Vagina (tissue), 2 donors: ENCODE data around the gene UMPS. TPM values are rescaled to one million over a fixed set of nuclear protein-coding genes. Genes with fewer than 3 reads are reported as not detected.

Experiments used
- DNase-seq, 2 donors: peaks; one replicate each; pipeline ENCODE4 v3.0.0-alpha.2; 2017; ENCODE audit errors: extremely low spot score in 2 of 2
- H3K27ac ChIP-seq: fragments of 200-600 bp; sonication (generic); one replicate; pipeline ENCODE4 v1.5.1; 2019
- H3K27me3 ChIP-seq: fragments of 200-600 bp; sonication (generic); one replicate; pipeline ENCODE4 v1.5.1; 2019
- H3K36me3 ChIP-seq, 2 donors: fragments of 200-600 bp; sonication (generic); one replicate each; pipeline ENCODE4 v1.5.1; 2017 to 2019
- H3K4me1 ChIP-seq: fragments of 200-600 bp; sonication (generic); one replicate; pipeline ENCODE4 v1.5.1; 2019
- H3K4me3 ChIP-seq, 2 donors: fragments of 200-600 bp; sonication (generic); 1 replicate in 1 of 2; 2 replicates in 1 of 2; pipeline ENCODE4 v1.5.1; 2016 to 2019
- H3K9me3 ChIP-seq: fragments of 200-600 bp; sonication (generic); one replicate; pipeline ENCODE4 v1.5.1; 2019
- CTCF ChIP-seq, 3 experiments: fragments of 450-650 bp in 2 of 3; fragments of 200-600 bp in 1 of 3; sonication (generic) in 1 of 3; IDR thresholded peaks; one replicate each; pipeline ENCODE4 v1.5.1; 2017 to 2019; ENCODE audit warnings: antibody characterized with exemption in 3 of 3, mild to moderate bottlenecking in 2 of 3, moderate library complexity in 2 of 3
- POLR2A ChIP-seq, 2 donors: fragments of 450-650 bp; IDR thresholded peaks; one replicate each; pipeline ENCODE4 v1.6.1; 2017; ENCODE audit warnings: antibody characterized with exemption in 2 of 2, mild to moderate bottlenecking in 2 of 2, moderate library complexity in 2 of 2
- POLR2AphosphoS5 ChIP-seq, 2 donors: sonication (generic); formaldehyde crosslinking; IDR thresholded peaks; one replicate each; pipeline ENCODE4 v1.9.0; 2017; ENCODE audit warnings: antibody characterized with exemption in 2 of 2, mild to moderate bottlenecking in 2 of 2, low read depth in 1 of 2; ENCODE audit not compliant: insufficient read depth in 1 of 2
- intact Hi-C: fragments of 100-400 bp; cut with DNase I; formaldehyde crosslinking; loops from one replicate; pipeline ENCODE4 v1.15.1; 2023
- total RNA-seq: library from RNA; depleted of rRNA; stranded (reverse); fragments of >200 nt; gene quantifications from one replicate; pipeline ENCODE4 v1.2.3, GENCODE V29; 2016

UMPS gene
- total RNA-seq, 1 donor from 2014 or later = 13.3 TPM

DNA sequence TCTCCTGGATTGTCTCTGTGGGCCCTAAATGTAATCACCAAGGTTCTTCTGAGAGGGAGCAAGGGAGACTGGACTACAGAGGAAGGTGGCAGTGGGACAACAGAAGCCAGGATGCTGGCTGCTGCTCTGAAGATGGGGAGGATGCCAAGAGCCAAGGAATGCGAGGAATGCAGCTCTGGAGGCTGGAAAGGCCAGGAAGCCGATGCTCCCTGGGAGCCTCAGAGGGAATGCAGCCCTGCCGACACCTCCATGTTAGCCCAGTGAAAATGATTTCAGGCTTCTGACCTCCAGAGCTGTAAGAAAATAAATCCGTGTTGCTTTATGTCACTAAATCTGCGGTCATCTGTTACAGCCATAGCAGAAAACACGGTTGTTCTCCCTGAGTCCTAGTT lies 44.1 kb downstream of the UMPS start:
- H3K4me3 ChIP-seq = no peak overlapping the region
- H3K9me3 ChIP-seq = no peaks in the 10 kb centered on the region
- H3K4me1 ChIP-seq = peaks cover 69% of the 10 kb centered on the region
- H3K27me3 ChIP-seq = no peaks in the 10 kb centered on the region
- intact Hi-C loops = loop anchor here (5.0 kb wide), 1 partner anchor 123 kb away; no protein-coding TSS in a partner anchor
- TF ChIP-seq POLR2A (IDR thresholded peaks at IDR 0.05) = no peak
- TF ChIP-seq POLR2AphosphoS5 (IDR thresholded peaks at IDR 0.05; ENCODE audit: insufficient read depth in 1 of 2, low read depth in 1 of 2) = peak in 1 of 2 donors; percentile 13
- peak overlapping the region; percentile 23 for H3K27ac ChIP-seq
- no peak for DNase-seq
- H3K36me3 ChIP-seq = peaks cover 0 to 8% of the 10 kb centered on the region in 2 donors

DNA sequence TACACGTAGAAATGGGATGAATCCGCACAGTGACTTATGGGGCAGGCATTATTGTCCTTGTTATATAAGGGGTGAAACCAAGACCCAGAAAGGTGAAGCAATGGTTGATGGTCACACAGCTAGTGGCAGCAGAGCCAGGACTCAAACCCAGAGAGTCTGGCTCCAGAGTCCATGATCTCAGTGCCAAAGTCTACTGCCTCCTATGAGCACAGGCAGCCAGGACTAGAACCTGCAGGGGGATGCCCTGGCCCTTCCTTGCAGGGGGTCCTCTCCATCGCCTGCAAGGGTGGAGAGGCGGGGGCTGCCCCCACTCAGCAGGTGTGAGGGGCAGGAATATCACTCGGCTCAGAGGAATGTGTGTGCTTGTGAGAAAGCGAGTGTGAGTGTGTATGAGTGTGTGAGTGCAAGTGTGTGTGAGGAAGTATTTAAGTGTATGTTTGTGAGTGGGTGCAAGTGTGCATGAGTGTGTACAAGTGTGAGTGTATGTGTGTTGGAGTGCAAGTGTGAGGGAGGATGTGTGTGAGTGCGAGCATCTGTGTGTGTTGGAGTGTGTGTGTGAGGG lies 44.7 kb downstream of the UMPS start:
- intact Hi-C loops = loop anchor here (5.0 kb wide), 1 partner anchor 122 kb away; no protein-coding TSS in a partner anchor

GRCh38 chr3:124775877-124776276 lies 45.6 kb downstream of the UMPS start:
- Histone ChIP-seq H3K27ac (no peak overlapping the region), H3K27me3 (no peaks in the 10 kb centered on the region), H3K4me3 (no peak overlapping the region), H3K36me3 (no peaks in the 10 kb centered on the region), H3K9me3 (no peaks in the 10 kb centered on the region), H3K4me1 (peaks cover 70% of the 10 kb centered on the region)
- TF ChIP-seq CTCF (IDR thresholded peaks at IDR 0.05) = no peak
- no peak for TF ChIP-seq POLR2A (IDR thresholded peaks at IDR 0.05)
- TF ChIP-seq POLR2AphosphoS5 (IDR thresholded peaks at IDR 0.05; ENCODE audit: insufficient read depth in 1 of 2, low read depth in 1 of 2) = no peak
- no peak for DNase-seq
- intact Hi-C loops = no loop called here

More for the DNA sequence above, 44.7 kb downstream of the UMPS start:
- peak overlapping the region; percentile 23 for H3K27ac ChIP-seq
- H3K4me1 ChIP-seq = peaks cover 70% of the 10 kb centered on the region
- TF ChIP-seq POLR2AphosphoS5 (IDR thresholded peaks at IDR 0.05; ENCODE audit: insufficient read depth in 1 of 2, low read depth in 1 of 2) (no peak), CTCF (IDR thresholded peaks at IDR 0.05) (no peak), POLR2A (IDR thresholded peaks at IDR 0.05) (no peak)
- no peaks in the 10 kb centered on the region for H3K27me3 ChIP-seq
- no peak for DNase-seq
- H3K9me3 ChIP-seq = no peaks in the 10 kb centered on the region
- no peak overlapping the region for H3K4me3 ChIP-seq
- peaks cover 0 to 2% of the 10 kb centered on the region in 2 donors for H3K36me3 ChIP-seq

DNA sequence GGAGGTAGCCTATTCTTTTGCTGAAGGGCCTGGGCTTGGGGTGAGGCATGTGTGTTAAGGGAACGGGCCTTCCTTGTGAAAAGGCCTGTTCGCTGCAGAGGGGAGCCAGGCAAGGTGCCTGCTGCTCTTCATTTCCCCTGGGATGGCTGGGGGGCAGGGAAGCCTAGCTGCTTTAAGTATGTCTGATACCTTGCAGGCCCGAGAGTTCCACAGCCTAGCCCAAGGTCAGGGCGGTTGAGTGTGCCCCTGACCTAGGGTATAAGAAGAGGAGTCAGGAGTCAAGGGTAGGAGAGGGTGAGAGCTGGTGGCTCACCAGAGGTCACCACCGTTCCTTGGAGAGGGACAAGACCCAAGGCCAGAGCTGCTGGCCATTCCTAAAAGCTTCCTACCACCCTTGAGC lies 46.6 kb downstream of the UMPS start:
- TF ChIP-seq CTCF (IDR thresholded peaks at IDR 0.05) = no peak
- no peak for TF ChIP-seq POLR2A (IDR thresholded peaks at IDR 0.05)
- TF ChIP-seq POLR2AphosphoS5 (IDR thresholded peaks at IDR 0.05; ENCODE audit: insufficient read depth in 1 of 2, low read depth in 1 of 2) = no peak
- H3K9me3 ChIP-seq = no peaks in the 10 kb centered on the region
- intact Hi-C loops = no loop called here
- no peaks in the 10 kb centered on the region for H3K27me3 ChIP-seq
- H3K36me3 ChIP-seq = no peaks in the 10 kb centered on the region
- no peak overlapping the region for H3K27ac ChIP-seq
- H3K4me3 ChIP-seq = no peak overlapping the region
- DNase-seq = no peak
- H3K4me1 ChIP-seq = peaks cover 70% of the 10 kb centered on the region

DNA sequence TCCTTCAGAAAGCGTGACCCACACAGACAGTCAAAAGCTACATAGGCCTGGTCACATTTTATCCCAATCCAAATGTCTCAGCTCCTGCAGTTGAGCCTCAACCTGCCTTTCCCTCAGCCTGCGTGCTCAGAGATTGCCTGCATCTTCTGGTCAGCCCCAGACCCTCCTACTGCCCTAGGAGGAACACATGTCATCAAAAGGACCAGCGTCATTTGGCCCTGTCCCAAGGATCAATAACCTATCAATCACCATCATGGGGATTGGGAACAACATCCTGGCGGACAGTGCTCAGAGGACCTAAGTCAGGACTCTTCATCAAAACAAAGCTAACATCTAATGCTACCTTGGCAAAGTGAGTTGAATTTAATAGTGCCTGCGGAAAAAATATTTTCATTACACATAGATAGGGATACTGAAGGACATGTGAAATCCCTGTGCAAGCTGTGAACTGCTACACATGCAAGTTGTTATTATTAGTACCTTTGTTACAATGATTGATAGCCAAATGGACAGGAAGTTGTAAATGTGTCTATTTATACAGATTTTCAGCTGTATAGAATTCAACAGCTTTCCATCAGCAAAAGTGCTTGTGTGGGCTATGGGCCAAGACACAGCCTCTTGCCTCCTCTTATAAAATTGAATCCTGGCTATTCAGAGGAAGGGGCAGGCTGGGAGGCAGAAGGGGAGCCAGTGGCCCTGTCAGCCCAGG lies 47.7 kb downstream of the UMPS start:
- H3K4me1 ChIP-seq = peaks cover 65% of the 10 kb centered on the region
- no peak overlapping the region for H3K4me3 ChIP-seq
- TF ChIP-seq CTCF (IDR thresholded peaks at IDR 0.05) (no peak), POLR2A (IDR thresholded peaks at IDR 0.05) (no peak), POLR2AphosphoS5 (IDR thresholded peaks at IDR 0.05; ENCODE audit: insufficient read depth in 1 of 2, low read depth in 1 of 2) (no peak)
- DNase-seq = no peak
- no peaks in the 10 kb centered on the region for H3K27me3 ChIP-seq
- no peaks in the 10 kb centered on the region for H3K36me3 ChIP-seq
- H3K27ac ChIP-seq = peak overlapping the region; percentile 86
- intact Hi-C loops = no loop called here
- no peaks in the 10 kb centered on the region for H3K9me3 ChIP-seq
